OCI-LY3 (cell line): ENCODE data around the gene B4GALNT1.

Experiments
- EZH2phosphoT487 ChIP-seq: fragments of 200-600 bp; shearing (Covaris generic); IDR thresholded peaks from 2 replicates; pipeline ENCODE4 v1.6.1; 2018; ENCODE audit warnings: antibody characterized with exemption, mixed run types, low read depth
- TF ChIP-seq, protein P1 (sequence below): fragments of 200-600, 300-600 bp; sonication (generic); IDR thresholded peaks from 2 replicates; pipeline ENCODE4 v1.5.1; 2014; ENCODE audit warnings: antibody characterized with exemption, low read length, low read depth

DNA sequence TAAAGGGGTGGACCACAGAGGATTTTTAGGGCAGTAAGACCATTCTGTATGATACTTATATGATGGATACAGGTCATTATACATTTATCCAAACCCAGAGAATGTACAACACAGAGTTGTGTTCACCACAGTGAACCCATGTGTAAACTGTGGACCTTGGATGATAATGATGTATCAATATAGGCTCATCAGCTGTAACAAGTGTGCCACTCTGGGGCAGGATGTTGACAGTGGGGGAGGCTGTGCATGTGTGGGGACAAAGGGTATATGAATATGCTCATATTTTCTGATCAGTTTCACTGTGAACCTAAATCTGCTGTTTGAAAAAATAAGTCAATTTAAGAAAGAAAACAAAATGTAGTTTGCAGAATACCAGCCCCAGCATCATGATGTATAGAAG lies 46.7 kb upstream of the B4GALNT1 start:
- TF ChIP-seq, protein P1, sequence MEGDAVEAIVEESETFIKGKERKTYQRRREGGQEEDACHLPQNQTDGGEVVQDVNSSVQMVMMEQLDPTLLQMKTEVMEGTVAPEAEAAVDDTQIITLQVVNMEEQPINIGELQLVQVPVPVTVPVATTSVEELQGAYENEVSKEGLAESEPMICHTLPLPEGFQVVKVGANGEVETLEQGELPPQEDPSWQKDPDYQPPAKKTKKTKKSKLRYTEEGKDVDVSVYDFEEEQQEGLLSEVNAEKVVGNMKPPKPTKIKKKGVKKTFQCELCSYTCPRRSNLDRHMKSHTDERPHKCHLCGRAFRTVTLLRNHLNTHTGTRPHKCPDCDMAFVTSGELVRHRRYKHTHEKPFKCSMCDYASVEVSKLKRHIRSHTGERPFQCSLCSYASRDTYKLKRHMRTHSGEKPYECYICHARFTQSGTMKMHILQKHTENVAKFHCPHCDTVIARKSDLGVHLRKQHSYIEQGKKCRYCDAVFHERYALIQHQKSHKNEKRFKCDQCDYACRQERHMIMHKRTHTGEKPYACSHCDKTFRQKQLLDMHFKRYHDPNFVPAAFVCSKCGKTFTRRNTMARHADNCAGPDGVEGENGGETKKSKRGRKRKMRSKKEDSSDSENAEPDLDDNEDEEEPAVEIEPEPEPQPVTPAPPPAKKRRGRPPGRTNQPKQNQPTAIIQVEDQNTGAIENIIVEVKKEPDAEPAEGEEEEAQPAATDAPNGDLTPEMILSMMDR: no peak
- no peak for TF ChIP-seq EZH2phosphoT487
